Astrocyte of the hippocampus (primary cell): ENCODE results near the gene GZMM.

Source experiments
- DNase-seq: peaks from one replicate; pipeline ENCODE4 v3.0.0; 2011; ENCODE audit warnings: low read depth, low spot score

Gene GZMM

DNA sequence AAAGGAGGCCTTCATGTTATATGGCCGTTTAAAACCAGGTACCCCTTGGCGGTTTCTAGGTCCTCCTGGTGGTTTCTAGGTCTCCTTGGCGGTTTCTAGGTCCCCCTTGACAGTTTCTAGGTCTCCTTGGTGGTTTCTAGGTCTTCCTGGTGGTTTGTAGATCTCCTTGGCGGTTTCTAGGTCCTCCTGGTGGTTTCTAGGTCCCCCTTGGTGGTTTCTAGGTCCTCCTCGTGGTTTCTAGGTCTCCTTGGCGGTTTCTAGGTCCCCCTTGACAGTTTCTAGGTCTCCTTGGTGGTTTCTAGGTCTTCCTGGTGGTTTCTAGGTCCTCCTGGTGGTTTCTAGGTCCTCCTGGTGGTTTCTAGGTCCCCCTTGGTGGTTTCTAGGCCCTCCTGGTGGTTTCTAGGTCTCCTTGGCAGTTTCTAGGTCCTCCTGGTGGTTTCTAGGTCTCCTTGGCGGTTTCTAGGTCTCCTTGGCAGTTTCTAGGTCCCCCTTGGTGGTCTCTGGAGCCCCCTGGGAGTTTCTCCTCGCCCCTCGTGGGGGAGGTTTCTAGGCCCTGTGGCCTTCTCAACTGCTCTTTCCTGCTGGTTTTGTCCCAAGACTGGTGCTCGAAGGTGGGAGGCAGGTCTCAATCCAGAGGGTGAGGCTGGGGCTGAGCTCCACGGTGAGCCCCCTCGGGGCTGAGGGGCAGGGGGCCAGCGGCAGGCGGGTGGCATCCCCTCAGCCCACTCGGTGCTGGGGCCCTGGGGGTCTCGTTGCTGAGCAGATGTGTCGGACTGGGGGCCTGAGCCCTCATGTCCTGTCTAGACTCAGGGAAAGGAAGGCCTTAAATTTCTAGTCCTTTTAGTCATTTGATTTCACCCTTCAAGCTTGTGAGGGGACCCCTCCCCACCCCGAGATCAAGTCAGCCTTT lies 53.8 kb downstream of the GZMM start:
- no peak for DNase-seq
